SK-N-SH treated with all-trans-retinoic acid at 6 μM for 48 hours (cell line): ENCODE results near the gene KIFC3.

Experiments
- ATAC-seq: fragments of 200-7000 bp; cut with Tn5 transposase; 3 replicates; pipeline ENCODE4 v1.9.1; 2020; ENCODE audit warnings: mild to moderate bottlenecking, moderate library complexity
- ARNTL ChIP-seq: fragments of 450-650 bp; formaldehyde crosslinking; IDR thresholded peaks from 2 replicates; pipeline ENCODE4 v1.5.0; 2020; ENCODE audit warnings: low read depth, mild to moderate bottlenecking, moderate library complexity, borderline replicate concordance
- BACH2 ChIP-seq: fragments of 250-450 bp; sonication (Bioruptor Pico); IDR thresholded peaks from 2 replicates; pipeline ENCODE4 v1.9.0; 2021; ENCODE audit warnings: mild to moderate bottlenecking, borderline replicate concordance
- CSDC2 ChIP-seq: fragments of 250-450 bp; sonication (Bioruptor Pico); IDR thresholded peaks from 2 replicates; pipeline ENCODE4 v1.5.0; 2020; ENCODE audit warnings: mild to moderate bottlenecking, moderate library complexity
- ESRRG ChIP-seq: fragments of 250-450 bp; sonication (Bioruptor Pico); IDR thresholded peaks from 2 replicates; pipeline ENCODE4 v1.6.1; 2021; ENCODE audit warnings: mild to moderate bottlenecking
- GLIS3 ChIP-seq: fragments of 250-450 bp; sonication (Bioruptor Pico); IDR thresholded peaks from 2 replicates; pipeline ENCODE4 v1.5.0; 2020; ENCODE audit warnings: mild to moderate bottlenecking, moderate library complexity
- ISL1 ChIP-seq: fragments of 250-450 bp; sonication (Bioruptor Pico); IDR thresholded peaks from 2 replicates; pipeline ENCODE4 v2.1.2; 2022; ENCODE audit warnings: mild to moderate bottlenecking, moderate library complexity
- OSR1 ChIP-seq: fragments of 250-450 bp; sonication (Bioruptor Pico); IDR thresholded peaks from 2 replicates; pipeline ENCODE4 v1.8.0; 2022; ENCODE audit warnings: moderate library complexity, mild to moderate bottlenecking, inconsistent platforms
- PPARA ChIP-seq: fragments of 250-450 bp; sonication (Bioruptor Pico); IDR thresholded peaks from 2 replicates; pipeline ENCODE4 v1.5.0; 2020; ENCODE audit warnings: mild to moderate bottlenecking, borderline replicate concordance
- RARB ChIP-seq: fragments of 250-450 bp; sonication (Bioruptor Pico); IDR thresholded peaks from 2 replicates; pipeline ENCODE4 v1.8.0; 2021; ENCODE audit warnings: mild to moderate bottlenecking, moderate library complexity
- SNAI2 ChIP-seq: fragments of 250-450 bp; sonication (Bioruptor Pico); IDR thresholded peaks from 2 replicates; pipeline ENCODE4 v1.5.0; 2020; ENCODE audit warnings: mild to moderate bottlenecking, moderate library complexity
- TCF4 ChIP-seq: fragments of 250-450 bp; sonication (Bioruptor Pico); IDR thresholded peaks from 2 replicates; pipeline ENCODE4 v1.8.0; 2021; ENCODE audit warnings: mild to moderate bottlenecking, moderate library complexity, borderline replicate concordance
- TOX ChIP-seq: fragments of 250-450 bp; sonication (Bioruptor Pico); IDR thresholded peaks from 2 replicates; pipeline ENCODE4 v1.8.0; 2021; ENCODE audit warnings: mild to moderate bottlenecking, moderate library complexity, borderline replicate concordance
- TSHZ2 ChIP-seq: fragments of 250-450 bp; sonication (Bioruptor Pico); IDR thresholded peaks from 2 replicates; pipeline ENCODE4 v1.5.0; 2020; ENCODE audit warnings: mild to moderate bottlenecking, moderate library complexity
- ZFP3 ChIP-seq: fragments of 250-450 bp; sonication (Bioruptor Pico); IDR thresholded peaks from 2 replicates; pipeline ENCODE4 v1.5.0; 2020; ENCODE audit warnings: mild to moderate bottlenecking, moderate library complexity
- ZFP30 ChIP-seq: fragments of 450-650 bp; formaldehyde crosslinking; IDR thresholded peaks from 2 replicates; pipeline ENCODE4 v1.5.0; 2022; ENCODE audit warnings: mild to moderate bottlenecking, moderate library complexity
- ZNF565 ChIP-seq: fragments of 450-650 bp; formaldehyde crosslinking; conservative IDR thresholded peaks from 2 replicates; pipeline ENCODE4 v1.5.0; 2020; ENCODE audit warnings: low read depth, mild to moderate bottlenecking, moderate library complexity
- ZNF70 ChIP-seq: fragments of 450-650 bp; formaldehyde crosslinking; IDR thresholded peaks from 2 replicates; pipeline ENCODE4 v1.5.0; 2020; ENCODE audit warnings: mild to moderate bottlenecking, moderate library complexity
- ZNF8 ChIP-seq: fragments of 450-650 bp; formaldehyde crosslinking; IDR thresholded peaks from 2 replicates; pipeline ENCODE4 v1.5.0; 2020; ENCODE audit warnings: mild to moderate bottlenecking, moderate library complexity
- TF ChIP-seq, protein P1 (sequence below): fragments of 250-450 bp; sonication (Bioruptor Pico); IDR thresholded peaks from 2 replicates; pipeline ENCODE4 v1.5.1; 2021; ENCODE audit warnings: mild to moderate bottlenecking, moderate library complexity
- TF ChIP-seq, protein P2 (sequence below): fragments of 250-450 bp; sonication (Bioruptor Pico); IDR thresholded peaks from 2 replicates; pipeline ENCODE4 v1.8.0; 2020; ENCODE audit warnings: mild to moderate bottlenecking, moderate library complexity, borderline replicate concordance
- TF ChIP-seq, protein P3 (sequence below): fragments of 250-450 bp; sonication (Bioruptor Pico); IDR thresholded peaks from 2 replicates; pipeline ENCODE4 v1.5.1; 2020; ENCODE audit warnings: low read depth, mild to moderate bottlenecking, moderate library complexity

Gene KIFC3

DNA sequence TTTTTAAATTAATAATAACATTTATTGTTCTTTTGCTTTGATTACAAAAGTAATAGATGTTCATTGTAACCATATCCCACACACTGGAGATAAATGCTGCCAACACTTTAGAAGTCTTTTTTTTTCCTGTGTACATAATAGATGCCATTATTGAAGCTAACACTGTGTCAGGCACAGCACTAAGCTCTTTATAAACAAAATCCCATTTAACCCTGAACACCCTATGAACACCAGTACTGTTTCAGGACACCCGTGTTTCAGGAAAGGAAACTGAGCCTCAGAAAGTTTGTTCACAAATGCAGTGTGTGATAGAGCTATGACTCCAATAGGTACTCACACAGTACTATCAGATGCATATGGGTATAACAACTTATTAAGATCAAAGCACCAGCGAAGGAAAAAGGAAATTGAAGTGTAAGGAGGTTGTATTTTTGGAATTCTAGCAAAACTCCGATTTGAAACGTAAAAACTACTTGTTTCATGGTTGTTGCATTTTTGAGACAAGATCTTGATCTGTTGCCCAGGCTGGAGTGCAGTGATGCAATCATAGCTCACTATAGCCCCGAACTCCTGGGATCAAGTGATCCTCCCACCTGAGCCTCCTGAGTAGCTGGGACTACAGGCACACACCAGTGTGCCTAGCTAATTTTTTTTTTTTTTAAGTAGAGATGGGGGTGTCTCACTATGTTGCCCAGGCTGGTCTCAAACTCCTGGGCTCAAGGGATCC lies 2.0 kb upstream of the KIFC3 start:
- TF ChIP-seq SNAI2 (CRISPR knock-in tag) = no peak
- no peak for TF ChIP-seq OSR1 (CRISPR knock-in tag)
- no peak for TF ChIP-seq TOX
- no peak for TF ChIP-seq TSHZ2 (CRISPR knock-in tag)
- no peak for TF ChIP-seq ZNF70
- no peak for TF ChIP-seq BACH2 (CRISPR knock-in tag)
- TF ChIP-seq ESRRG = no peak
- TF ChIP-seq, protein P1, sequence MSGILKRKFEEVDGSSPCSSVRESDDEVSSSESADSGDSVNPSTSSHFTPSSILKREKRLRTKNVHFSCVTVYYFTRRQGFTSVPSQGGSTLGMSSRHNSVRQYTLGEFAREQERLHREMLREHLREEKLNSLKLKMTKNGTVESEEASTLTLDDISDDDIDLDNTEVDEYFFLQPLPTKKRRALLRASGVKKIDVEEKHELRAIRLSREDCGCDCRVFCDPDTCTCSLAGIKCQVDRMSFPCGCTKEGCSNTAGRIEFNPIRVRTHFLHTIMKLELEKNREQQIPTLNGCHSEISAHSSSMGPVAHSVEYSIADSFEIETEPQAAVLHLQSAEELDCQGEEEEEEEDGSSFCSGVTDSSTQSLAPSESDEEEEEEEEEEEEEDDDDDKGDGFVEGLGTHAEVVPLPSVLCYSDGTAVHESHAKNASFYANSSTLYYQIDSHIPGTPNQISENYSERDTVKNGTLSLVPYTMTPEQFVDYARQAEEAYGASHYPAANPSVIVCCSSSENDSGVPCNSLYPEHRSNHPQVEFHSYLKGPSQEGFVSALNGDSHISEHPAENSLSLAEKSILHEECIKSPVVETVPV (CRISPR knock-in tag) = no peak
- TF ChIP-seq, protein P2, sequence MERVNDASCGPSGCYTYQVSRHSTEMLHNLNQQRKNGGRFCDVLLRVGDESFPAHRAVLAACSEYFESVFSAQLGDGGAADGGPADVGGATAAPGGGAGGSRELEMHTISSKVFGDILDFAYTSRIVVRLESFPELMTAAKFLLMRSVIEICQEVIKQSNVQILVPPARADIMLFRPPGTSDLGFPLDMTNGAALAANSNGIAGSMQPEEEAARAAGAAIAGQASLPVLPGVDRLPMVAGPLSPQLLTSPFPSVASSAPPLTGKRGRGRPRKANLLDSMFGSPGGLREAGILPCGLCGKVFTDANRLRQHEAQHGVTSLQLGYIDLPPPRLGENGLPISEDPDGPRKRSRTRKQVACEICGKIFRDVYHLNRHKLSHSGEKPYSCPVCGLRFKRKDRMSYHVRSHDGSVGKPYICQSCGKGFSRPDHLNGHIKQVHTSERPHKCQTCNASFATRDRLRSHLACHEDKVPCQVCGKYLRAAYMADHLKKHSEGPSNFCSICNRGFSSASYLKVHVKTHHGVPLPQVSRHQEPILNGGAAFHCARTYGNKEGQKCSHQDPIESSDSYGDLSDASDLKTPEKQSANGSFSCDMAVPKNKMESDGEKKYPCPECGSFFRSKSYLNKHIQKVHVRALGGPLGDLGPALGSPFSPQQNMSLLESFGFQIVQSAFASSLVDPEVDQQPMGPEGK (CRISPR knock-in tag) = no peak
- TF ChIP-seq CSDC2 = no peak
- TF ChIP-seq ZNF565 (CRISPR knock-in tag) = no peak
- no peak for TF ChIP-seq GLIS3 (CRISPR knock-in tag)
- no peak for TF ChIP-seq PPARA (CRISPR knock-in tag)
- no peak for TF ChIP-seq ISL1
- no peak for TF ChIP-seq TCF4 (CRISPR knock-in tag)
- TF ChIP-seq RARB (CRISPR knock-in tag) = no peak
- TF ChIP-seq ZFP3 (CRISPR knock-in tag) = no peak
- TF ChIP-seq, protein P3, sequence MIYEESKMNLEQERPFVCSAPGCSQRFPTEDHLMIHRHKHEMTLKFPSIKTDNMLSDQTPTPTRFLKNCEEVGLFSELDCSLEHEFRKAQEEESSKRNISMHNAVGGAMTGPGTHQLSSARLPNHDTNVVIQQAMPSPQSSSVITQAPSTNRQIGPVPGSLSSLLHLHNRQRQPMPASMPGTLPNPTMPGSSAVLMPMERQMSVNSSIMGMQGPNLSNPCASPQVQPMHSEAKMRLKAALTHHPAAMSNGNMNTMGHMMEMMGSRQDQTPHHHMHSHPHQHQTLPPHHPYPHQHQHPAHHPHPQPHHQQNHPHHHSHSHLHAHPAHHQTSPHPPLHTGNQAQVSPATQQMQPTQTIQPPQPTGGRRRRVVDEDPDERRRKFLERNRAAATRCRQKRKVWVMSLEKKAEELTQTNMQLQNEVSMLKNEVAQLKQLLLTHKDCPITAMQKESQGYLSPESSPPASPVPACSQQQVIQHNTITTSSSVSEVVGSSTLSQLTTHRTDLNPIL (CRISPR knock-in tag) = no peak

GRCh38 chr16:57803134-57803990 lies 1.1 kb upstream of the KIFC3 start:
- no peak for ATAC-seq
- TF ChIP-seq TCF4 (CRISPR knock-in tag) = no peak
- TF ChIP-seq, protein P1 (CRISPR knock-in tag) = no peak
- TF ChIP-seq ZFP30 (CRISPR knock-in tag) = no peak
- no peak for TF ChIP-seq TOX
- no peak for TF ChIP-seq BACH2 (CRISPR knock-in tag)
- no peak for TF ChIP-seq OSR1 (CRISPR knock-in tag)
- TF ChIP-seq ZNF70 = no peak
- TF ChIP-seq ZNF8 (CRISPR knock-in tag) = no peak
- TF ChIP-seq RARB (CRISPR knock-in tag) = no peak
- no peak for TF ChIP-seq TSHZ2 (CRISPR knock-in tag)
- no peak for TF ChIP-seq CSDC2
- TF ChIP-seq PPARA (CRISPR knock-in tag) = no peak
- no peak for TF ChIP-seq ZNF565 (CRISPR knock-in tag)
- no peak for TF ChIP-seq ARNTL

More for the DNA sequence above, 2.0 kb upstream of the KIFC3 start:
- ATAC-seq = no peak
